ENCODE results near the gene CCDC50.

- TF ChIP-seq GATA3 (IDR thresholded peaks at IDR 0.05; ENCODE audit: low read depth, low read length) (no peak), GATA2 (IDR thresholded peaks at IDR 0.05; ENCODE audit: low read depth, low read length) (no peak)
Measured at GRCh38 chr3:191417457-191417729, 88.2 kb downstream of the CCDC50 start.

Measured in SH-SY5Y (cell line).